HG02884 (cell line): ENCODE data around the gene NSUN4.

Experiments
- ATAC-seq: cut with Tn5 transposase; IDR thresholded peaks from one replicate; pipeline ENCODE4 v1.9.1; 2021; ENCODE audit warnings: mild to moderate bottlenecking, moderate library complexity; ENCODE audit not compliant: unreplicated experiment

The NSUN4 gene

DNA sequence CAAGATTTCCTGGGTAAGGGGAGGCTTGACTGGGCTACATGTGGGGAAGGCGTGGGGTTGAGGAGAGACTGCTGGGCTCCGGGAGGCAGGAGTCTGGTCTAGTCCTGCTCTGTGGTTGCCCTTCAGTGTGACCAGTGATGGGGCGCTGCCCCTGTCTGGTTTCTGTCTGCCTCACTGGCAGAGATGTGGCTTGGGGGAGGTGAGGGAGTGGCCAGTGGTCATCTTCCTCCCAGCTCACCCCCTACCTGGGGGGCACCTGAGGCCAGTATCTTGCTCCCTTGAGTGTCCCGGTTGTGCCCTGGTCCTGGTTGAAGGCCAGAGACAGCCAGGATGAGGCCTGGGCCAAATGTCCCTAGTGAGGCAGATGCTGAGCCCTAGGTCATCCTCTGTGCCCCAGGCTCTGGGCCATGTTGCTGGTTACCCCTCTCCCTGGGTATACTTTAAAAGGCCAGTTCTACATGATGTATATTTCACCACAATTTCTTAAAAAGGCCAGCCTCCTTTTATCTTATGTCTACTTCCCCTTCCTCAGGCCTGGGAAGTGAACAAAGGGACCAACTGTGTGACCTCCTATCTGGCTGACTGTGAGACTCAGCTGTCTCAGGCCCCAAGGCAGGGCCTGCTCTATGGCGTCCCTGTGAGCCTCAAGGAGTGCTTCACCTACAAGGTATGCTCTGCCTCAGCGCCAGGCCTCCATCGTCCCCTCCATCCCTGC is 64.0 kb downstream of the NSUN4 start:
- no peak for ATAC-seq

DNA sequence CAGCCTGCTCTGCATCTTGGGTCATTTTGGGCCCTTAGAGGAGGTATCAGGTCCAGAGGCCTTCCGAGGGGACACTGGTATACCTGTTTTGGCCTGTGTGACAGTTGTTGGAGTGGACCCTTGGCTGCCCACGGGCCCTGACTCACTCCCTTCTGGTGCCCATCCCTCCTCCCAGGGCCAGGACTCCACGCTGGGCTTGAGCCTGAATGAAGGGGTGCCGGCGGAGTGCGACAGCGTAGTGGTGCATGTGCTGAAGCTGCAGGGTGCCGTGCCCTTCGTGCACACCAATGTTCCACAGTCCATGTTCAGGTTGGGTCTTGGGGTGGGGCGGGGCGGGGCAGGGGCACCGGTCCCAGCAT is 64.6 kb downstream of the NSUN4 start:
- ATAC-seq = no peak

DNA sequence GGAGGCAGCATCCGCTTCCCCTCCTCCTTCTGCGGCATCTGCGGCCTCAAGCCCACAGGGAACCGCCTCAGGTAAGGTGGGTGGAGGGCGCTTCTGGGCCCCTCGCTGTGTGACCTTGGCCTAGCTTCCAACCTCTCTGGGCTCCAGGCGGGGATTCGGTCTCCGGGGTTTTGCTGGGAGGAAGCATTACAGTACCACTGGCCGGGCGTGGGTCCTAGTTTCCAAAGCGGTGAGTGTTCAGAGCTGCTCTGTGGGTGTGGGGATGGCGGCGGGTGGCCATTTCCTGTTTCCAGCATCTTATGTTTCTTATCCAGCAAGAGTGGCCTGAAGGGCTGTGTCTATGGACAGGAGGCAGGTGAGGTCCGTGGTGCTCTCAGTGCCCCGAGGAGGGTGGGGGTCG is 65.1 kb downstream of the NSUN4 start:
- ATAC-seq = no peak

DNA sequence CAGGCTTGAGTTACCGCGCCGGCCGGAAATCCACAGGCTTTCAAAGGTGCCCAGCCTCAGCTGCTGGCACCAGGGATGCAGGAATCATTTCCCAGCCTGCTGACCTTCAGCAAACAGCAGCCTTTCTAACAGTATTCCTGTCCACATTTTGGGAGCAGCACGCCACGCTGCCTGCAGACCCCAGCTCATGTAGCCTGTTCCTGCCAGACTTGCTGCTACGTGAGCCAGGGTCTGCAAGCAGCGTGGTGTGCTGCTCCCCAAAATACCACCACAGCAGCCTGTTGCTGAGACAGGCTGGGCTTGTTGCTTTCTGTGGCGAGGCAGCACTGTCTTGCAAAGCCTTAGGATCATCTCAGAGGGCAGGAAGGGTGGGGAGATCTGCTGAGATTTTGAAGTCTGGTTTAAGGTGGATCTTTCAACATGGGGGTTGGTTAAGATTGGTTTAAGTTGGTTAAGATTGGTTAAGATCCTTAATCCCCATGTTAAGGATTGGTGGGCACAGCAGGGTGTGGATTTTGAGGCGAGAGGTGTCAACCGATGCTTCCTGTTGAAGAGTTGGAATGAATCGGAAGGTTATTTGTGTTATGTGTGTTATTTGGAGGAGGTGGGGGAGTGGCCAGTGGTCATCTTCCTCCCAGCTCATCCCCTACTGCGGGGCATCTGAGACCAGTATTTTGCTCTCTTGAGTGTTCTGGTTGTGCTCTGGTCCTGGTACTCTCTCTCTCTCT is 66.4 kb downstream of the NSUN4 start:
- no peak for ATAC-seq

DNA sequence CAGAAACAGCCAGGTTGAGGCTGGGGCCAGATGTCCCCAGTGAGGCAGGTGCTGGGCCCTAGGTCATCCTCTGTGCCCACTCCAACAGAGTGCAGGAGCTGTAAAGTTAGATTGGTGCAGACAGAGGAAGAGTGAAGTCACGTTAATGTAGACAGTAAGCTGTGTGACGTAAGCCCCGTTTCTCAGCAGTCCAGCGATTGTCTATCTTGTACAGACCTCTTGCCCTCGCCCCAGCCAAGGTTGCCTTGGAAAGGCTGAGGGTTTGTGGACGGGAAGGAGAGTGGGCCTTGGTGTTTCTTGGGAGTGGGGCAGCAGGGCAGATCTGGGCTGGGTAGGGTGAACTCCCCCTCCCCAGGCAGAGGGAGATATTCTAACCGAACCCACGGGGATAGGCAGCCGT is 67.0 kb downstream of the NSUN4 start:
- ATAC-seq = no peak

DNA sequence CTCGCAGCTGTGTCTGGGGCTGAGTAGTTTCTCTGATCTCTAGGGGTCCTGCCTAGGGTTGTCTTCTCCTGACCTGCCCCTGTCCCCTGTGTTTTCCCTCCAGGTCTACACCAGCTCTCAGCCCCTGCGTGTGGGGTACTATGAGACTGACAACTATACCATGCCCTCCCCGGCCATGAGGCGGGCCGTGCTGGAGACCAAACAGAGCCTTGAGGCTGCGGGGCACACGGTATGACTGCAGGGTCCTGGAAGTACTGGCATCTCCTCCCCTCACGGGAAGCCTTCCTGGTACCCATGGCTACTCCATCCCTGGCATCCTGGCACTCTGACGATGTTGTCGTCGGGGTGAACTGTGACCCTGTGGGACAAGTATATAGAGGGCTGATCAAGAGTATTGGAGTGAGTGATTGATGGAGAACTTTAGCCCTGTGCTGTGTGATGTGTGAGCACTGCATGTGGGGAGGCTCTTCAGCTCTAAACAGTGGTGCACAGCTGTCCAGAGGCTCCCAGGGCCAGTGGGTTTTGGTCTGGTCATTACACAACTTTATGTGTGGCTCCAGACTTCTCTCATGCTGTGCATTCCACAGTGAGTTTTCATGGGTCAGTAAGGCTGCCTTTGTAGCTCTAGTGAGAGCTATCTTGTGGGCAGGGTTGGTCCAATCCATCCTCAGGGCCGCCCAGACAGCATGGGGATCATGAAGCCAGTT is 67.9 kb downstream of the NSUN4 start:
- no peak for ATAC-seq

DNA sequence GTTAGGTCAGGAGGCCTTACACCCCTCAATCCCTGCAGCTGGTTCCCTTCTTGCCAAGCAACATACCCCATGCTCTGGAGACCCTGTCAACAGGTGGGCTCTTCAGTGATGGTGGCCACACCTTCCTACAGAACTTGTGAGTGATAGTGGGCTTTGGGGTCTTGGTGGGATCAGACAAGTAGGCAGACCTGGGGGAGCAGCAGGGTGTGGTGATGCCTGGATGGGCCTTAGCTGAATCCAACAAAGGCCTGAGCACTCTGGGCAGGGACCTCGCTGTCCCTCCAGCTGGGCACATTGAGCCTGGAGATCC is 68.4 kb downstream of the NSUN4 start:
- ATAC-seq = no peak

DNA sequence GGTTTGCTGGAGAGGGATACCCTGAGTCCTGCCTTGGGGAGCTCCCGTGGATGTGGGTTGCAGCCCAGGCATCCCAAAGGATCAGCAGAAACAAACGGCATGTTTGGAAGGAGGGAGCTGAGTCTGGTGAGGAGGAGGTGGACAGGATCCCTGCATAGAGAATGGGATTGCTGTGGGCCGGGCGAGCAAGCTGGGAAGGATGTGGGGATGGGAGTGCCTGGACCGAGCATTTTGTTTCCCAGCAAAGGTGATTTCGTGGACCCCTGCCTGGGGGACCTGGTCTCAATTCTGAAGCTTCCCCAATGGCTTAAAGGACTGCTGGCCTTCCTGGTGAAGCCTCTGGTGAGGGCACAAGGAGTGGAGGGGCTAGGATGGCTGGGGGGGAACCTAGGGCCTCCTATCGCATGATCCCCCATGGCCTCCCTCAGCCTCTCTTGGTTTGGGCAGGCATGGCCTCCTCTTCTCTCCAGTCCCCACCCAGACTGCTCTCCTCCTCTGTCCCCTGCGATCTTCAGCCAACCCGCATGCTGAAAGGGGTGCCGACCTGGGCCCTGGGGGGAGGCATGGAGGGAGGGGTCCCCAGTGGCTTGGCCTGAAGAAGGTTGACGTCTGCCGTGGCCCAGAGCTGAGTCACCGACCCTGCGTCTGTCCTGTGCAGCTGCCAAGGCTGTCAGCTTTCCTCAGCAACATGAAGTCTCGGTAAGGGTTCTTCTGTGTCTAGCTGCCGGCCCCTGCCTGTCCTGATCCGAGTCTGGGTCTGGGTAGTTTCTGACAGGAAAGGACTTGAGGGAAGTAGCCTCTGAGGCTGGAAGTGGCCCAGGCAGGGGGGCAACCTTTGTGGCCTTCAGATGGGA is 69.8 kb downstream of the NSUN4 start:
- no peak for ATAC-seq

DNA sequence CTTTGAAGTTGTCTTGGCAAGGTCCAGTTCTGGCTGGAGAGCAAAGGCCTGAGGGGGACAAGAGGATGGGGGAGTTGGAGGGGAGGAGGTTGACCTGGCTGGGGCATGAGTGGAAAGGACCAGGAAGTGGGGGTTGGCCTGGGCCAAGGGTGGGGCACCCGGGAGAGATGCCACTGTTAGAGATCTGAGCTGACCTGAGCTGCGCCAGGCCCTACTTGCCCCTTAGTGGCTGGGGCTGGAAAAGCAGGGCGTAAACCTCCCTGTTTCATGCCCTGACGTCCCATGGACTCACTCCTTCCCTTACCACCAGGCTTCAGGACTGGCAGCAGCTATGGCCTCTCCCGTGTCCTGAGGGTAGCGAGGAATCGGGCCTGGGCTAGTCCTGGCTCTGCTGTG is 70.4 kb downstream of the NSUN4 start:
- ATAC-seq = no peak
